GM12874 (cell line): ENCODE results near the gene EGFLAM.
A peak's percentile ranks its signal among the peaks of the same experiment; 100 is the strongest.

Source experiments
- CTCF ChIP-seq: IDR thresholded peaks from 2 replicates; pipeline ENCODE4 v1.5.1; 2011; ENCODE audit warnings: low read depth, mild to moderate bottlenecking, control low read depth, low read length, moderate library complexity; ENCODE audit not compliant: insufficient read depth

Gene EGFLAM

GRCh38 chr5:38258319-38259061 lies at the start of gene EGFLAM:
Gene EGFLAM (plus strand): TSS chr5:38258559. CDS start chr5:38258755, 196 bp downstream.
- no peak for TF ChIP-seq CTCF

- peak; percentile 30; the same call in 1 of the 2 replicates for TF ChIP-seq CTCF
Observed at GRCh38 chr5:38208782-38209378, 49.5 kb upstream of the EGFLAM start.

- no peak for TF ChIP-seq CTCF
Observed at GRCh38 chr5:38210676-38211353, 47.5 kb upstream of the EGFLAM start.

GRCh38 chr5:38211354-38211710 lies 47.0 kb upstream of the EGFLAM start:
- TF ChIP-seq CTCF, result no peak

GRCh38 chr5:38212307-38212706 lies 46.1 kb upstream of the EGFLAM start:
- no peak for TF ChIP-seq CTCF

GRCh38 chr5:38226091-38226490 lies 32.3 kb upstream of the EGFLAM start:
- TF ChIP-seq CTCF, result no peak

- TF ChIP-seq CTCF, result no peak
Observed at GRCh38 chr5:38228914-38229313, 29.4 kb upstream of the EGFLAM start.
